Vagina (tissue), 2 donors: ENCODE measurements around the gene CNTNAP5. TPM values are rescaled to one million over a fixed set of nuclear protein-coding genes. Genes with fewer than 3 reads are reported as not detected.

Source experiments
- DNase-seq, 2 donors: peaks; one replicate each; pipeline ENCODE4 v3.0.0-alpha.2; 2017; ENCODE audit errors: extremely low spot score in 2 of 2
- H3K27ac ChIP-seq: fragments of 200-600 bp; sonication (generic); one replicate; pipeline ENCODE4 v1.5.1; 2019
- H3K27me3 ChIP-seq: fragments of 200-600 bp; sonication (generic); one replicate; pipeline ENCODE4 v1.5.1; 2019
- H3K36me3 ChIP-seq, 2 donors: fragments of 200-600 bp; sonication (generic); one replicate each; pipeline ENCODE4 v1.5.1; 2017 to 2019
- H3K4me1 ChIP-seq: fragments of 200-600 bp; sonication (generic); one replicate; pipeline ENCODE4 v1.5.1; 2019
- H3K4me3 ChIP-seq, 2 donors: fragments of 200-600 bp; sonication (generic); 1 replicate in 1 of 2; 2 replicates in 1 of 2; pipeline ENCODE4 v1.5.1; 2016 to 2019
- H3K9me3 ChIP-seq: fragments of 200-600 bp; sonication (generic); one replicate; pipeline ENCODE4 v1.5.1; 2019
- POLR2A ChIP-seq, 2 donors: fragments of 450-650 bp; IDR thresholded peaks; one replicate each; pipeline ENCODE4 v1.6.1; 2017; ENCODE audit warnings: antibody characterized with exemption in 2 of 2, mild to moderate bottlenecking in 2 of 2, moderate library complexity in 2 of 2
- POLR2AphosphoS5 ChIP-seq, 2 donors: sonication (generic); formaldehyde crosslinking; IDR thresholded peaks; one replicate each; pipeline ENCODE4 v1.9.0; 2017; ENCODE audit warnings: antibody characterized with exemption in 2 of 2, mild to moderate bottlenecking in 2 of 2, low read depth in 1 of 2; ENCODE audit not compliant: insufficient read depth in 1 of 2
- intact Hi-C: fragments of 100-400 bp; cut with DNase I; formaldehyde crosslinking; loops from one replicate; pipeline ENCODE4 v1.15.1; 2023
- total RNA-seq: library from RNA; depleted of rRNA; stranded (reverse); fragments of >200 nt; gene quantifications from one replicate; pipeline ENCODE4 v1.2.3, GENCODE V29; 2016
- TF ChIP-seq, protein P1 (sequence below), 3 experiments: fragments of 450-650 bp in 2 of 3; fragments of 200-600 bp in 1 of 3; sonication (generic) in 1 of 3; IDR thresholded peaks; one replicate each; pipeline ENCODE4 v1.5.1; 2017 to 2019; ENCODE audit warnings: antibody characterized with exemption in 3 of 3, mild to moderate bottlenecking in 2 of 3, moderate library complexity in 2 of 3

CNTNAP5 gene
- total RNA-seq, 1 donor from 2014 or later: not detected

DNA sequence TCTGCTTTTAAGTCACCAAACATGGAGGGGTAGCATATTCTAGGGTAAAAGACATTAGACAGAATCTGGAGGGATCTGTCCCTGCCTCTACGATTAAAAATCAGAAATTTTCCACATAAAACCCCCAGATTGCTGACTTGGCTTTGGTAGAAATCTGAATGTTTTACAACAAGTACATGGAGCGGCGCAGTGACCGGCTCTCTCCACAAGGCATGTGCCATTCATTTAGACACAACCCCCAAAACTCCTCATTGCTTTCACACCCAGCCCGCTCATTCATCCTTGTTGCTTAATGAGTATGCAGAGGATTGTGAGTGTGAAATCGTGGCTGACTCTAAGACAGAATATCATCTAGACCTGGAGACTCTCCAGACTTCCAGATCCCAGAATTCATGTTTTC lies 140.6 kb downstream of the CNTNAP5 start:
- no peak overlapping the region for H3K4me3 ChIP-seq
- H3K36me3 ChIP-seq: no peaks in the 10 kb centered on the region
- H3K27ac ChIP-seq: no peak overlapping the region
- H3K9me3 ChIP-seq: no peaks in the 10 kb centered on the region
- H3K27me3 ChIP-seq: no peaks in the 10 kb centered on the region
- no peaks in the 10 kb centered on the region for H3K4me1 ChIP-seq
- intact Hi-C loops: no loop called here
- no peak for DNase-seq
- TF ChIP-seq, protein P1, sequence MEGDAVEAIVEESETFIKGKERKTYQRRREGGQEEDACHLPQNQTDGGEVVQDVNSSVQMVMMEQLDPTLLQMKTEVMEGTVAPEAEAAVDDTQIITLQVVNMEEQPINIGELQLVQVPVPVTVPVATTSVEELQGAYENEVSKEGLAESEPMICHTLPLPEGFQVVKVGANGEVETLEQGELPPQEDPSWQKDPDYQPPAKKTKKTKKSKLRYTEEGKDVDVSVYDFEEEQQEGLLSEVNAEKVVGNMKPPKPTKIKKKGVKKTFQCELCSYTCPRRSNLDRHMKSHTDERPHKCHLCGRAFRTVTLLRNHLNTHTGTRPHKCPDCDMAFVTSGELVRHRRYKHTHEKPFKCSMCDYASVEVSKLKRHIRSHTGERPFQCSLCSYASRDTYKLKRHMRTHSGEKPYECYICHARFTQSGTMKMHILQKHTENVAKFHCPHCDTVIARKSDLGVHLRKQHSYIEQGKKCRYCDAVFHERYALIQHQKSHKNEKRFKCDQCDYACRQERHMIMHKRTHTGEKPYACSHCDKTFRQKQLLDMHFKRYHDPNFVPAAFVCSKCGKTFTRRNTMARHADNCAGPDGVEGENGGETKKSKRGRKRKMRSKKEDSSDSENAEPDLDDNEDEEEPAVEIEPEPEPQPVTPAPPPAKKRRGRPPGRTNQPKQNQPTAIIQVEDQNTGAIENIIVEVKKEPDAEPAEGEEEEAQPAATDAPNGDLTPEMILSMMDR (IDR thresholded peaks at IDR 0.05): no peak
- TF ChIP-seq POLR2AphosphoS5 (IDR thresholded peaks at IDR 0.05; ENCODE audit: insufficient read depth in 1 of 2, low read depth in 1 of 2) (no peak), POLR2A (IDR thresholded peaks at IDR 0.05) (no peak)

DNA sequence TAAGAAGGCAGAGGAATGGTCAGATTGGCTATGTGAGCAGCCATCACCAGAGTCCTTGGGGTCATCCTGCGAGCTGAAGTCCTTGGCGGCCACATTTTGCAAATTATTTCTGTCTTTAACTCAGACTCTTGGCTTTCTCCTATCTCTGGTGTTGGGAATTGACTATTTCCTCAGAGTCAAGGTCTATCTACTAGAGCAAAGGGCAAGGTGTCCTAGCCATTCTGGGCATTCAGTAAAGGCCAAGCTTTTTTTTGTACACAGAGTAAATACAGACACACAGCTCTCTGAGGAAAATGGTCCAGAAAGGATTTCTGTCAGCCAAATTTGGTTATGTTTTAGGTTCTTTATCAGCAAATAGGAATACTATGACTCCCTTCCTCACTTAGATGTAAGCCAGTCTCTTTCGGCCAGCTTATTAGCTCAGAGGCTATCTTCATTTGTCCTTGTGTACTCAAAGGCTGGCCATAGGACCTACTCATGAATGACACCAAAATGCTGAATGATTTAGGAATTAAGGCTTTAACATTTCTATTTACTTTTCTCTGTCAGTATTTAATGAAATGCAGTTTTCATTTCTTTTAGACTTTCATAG lies 146.5 kb downstream of the CNTNAP5 start:
- TF ChIP-seq POLR2AphosphoS5 (IDR thresholded peaks at IDR 0.05; ENCODE audit: insufficient read depth in 1 of 2, low read depth in 1 of 2) (no peak), POLR2A (IDR thresholded peaks at IDR 0.05) (no peak)
- TF ChIP-seq, protein P1 (IDR thresholded peaks at IDR 0.05): no peak

DNA sequence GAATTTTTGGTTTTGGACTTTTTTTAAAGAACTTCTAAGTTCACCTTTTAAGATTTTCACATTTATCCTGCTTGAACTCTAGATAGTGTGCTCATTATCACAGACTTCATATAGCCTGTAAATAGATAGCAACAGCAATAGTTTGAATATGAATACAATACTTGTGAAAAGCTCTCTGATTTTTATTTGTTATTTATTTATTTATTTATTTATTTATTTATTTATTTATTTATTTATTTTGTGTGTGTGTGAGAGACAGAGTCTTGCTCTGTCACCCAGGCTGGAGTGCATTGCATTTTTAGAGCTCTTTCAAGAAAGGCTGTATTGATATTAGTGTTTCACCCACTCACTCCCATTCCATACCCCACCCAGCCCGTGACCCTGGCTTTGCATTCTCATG lies 153.6 kb downstream of the CNTNAP5 start:
- TF ChIP-seq, protein P1 (IDR thresholded peaks at IDR 0.05): no peak
- no peak for TF ChIP-seq POLR2A (IDR thresholded peaks at IDR 0.05)
- no peak for TF ChIP-seq POLR2AphosphoS5 (IDR thresholded peaks at IDR 0.05; ENCODE audit: insufficient read depth in 1 of 2, low read depth in 1 of 2)
- no peak overlapping the region for H3K27ac ChIP-seq
- no peak for DNase-seq
- no peak overlapping the region for H3K4me3 ChIP-seq
- H3K4me1 ChIP-seq: no peaks in the 10 kb centered on the region
- H3K36me3 ChIP-seq: no peaks in the 10 kb centered on the region
- no peaks in the 10 kb centered on the region for H3K27me3 ChIP-seq
- intact Hi-C loops: no loop called here
- no peaks in the 10 kb centered on the region for H3K9me3 ChIP-seq

More for the DNA sequence above, 146.5 kb downstream of the CNTNAP5 start:
- H3K4me1 ChIP-seq: no peaks in the 10 kb centered on the region
- intact Hi-C loops: no loop called here
- H3K9me3 ChIP-seq: no peaks in the 10 kb centered on the region
- H3K36me3 ChIP-seq: no peaks in the 10 kb centered on the region
- H3K27me3 ChIP-seq: no peaks in the 10 kb centered on the region
- no peak for DNase-seq
- H3K4me3 ChIP-seq: no peak overlapping the region
- no peak overlapping the region for H3K27ac ChIP-seq

GRCh38 chr2:124180635-124181034 lies 155.5 kb downstream of the CNTNAP5 start:
- Histone ChIP-seq H3K4me1 (no peaks in the 10 kb centered on the region), H3K36me3 (no peaks in the 10 kb centered on the region), H3K27me3 (no peaks in the 10 kb centered on the region), H3K9me3 (no peaks in the 10 kb centered on the region), H3K4me3 (no peak overlapping the region), H3K27ac (no peak overlapping the region)
- DNase-seq: no peak
- intact Hi-C loops: no loop called here
- no peak for TF ChIP-seq POLR2AphosphoS5 (IDR thresholded peaks at IDR 0.05; ENCODE audit: insufficient read depth in 1 of 2, low read depth in 1 of 2)

DNA sequence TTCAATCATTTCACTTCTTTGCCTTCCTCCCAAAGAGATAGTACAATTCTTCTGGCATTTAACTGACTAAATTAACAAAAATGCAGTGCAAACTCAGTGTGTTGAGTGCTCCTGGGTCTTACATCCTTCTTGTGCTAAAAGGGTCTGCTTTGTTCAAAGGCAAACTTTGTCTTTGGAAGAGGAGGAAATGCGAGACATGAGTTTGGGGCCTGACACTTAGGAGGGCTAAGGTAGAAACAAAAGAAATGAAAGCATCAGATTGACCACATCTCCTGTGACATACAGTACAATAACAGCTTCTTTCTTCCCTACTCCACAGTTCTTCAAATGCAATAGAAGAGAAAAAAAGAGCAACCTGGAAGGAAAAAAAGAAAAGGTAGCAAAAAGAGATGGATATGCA lies 161.7 kb downstream of the CNTNAP5 start:
- intact Hi-C loops: no loop called here
- no peak for DNase-seq
- H3K9me3 ChIP-seq: no peaks in the 10 kb centered on the region
- H3K27ac ChIP-seq: no peak overlapping the region
- H3K36me3 ChIP-seq: no peaks in the 10 kb centered on the region
- H3K4me1 ChIP-seq: no peaks in the 10 kb centered on the region
- TF ChIP-seq, protein P1 (IDR thresholded peaks at IDR 0.05): no peak
- TF ChIP-seq POLR2AphosphoS5 (IDR thresholded peaks at IDR 0.05; ENCODE audit: insufficient read depth in 1 of 2, low read depth in 1 of 2) (no peak), POLR2A (IDR thresholded peaks at IDR 0.05) (no peak)
- no peaks in the 10 kb centered on the region for H3K27me3 ChIP-seq
- no peak overlapping the region for H3K4me3 ChIP-seq
